Measurements from ENCODE around the gene MBIP. TPM values are rescaled to one million over a fixed set of nuclear protein-coding genes. Genes with fewer than 3 reads are reported as not detected.

MBIP gene
- total and polyA plus RNA-seq, 9 donors: 18.4 to 35.2 (median 25.3) TPM

DNA sequence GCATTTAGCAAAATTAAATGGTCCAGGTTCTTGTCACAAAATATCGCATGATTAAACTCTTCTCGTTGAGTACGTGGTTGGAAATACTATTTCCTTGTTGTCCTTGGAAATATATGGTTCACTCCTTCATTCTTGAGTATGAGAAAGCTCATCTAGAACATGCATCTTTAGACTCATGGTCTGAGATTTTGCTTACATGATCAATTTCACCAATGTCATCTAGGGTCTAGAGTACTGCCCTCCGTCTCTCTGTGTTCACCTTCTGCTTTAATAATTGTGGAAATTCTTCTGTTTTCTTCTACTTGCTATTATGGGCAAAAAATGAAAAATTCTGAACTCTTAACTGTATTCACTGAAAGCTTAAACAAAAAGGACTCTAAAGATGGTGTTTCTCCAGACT, 25.9 kb downstream of the MBIP start:
- no peaks in the 10 kb centered on the region for H3K9me3 ChIP-seq
- WGBS, 3 donors: 95 to 96% (median 96%) methylated on average over 4 of the region's 4 CpGs
- no peak overlapping the region for H3K27ac ChIP-seq
- no peak for TF ChIP-seq CTCF (IDR thresholded peaks at IDR 0.05)
- no peaks in the 10 kb centered on the region for H3K27me3 ChIP-seq
- DNase-seq: no peak
- H3K4me3 ChIP-seq: no peak overlapping the region
- no peaks in the 10 kb centered on the region for H3K4me1 ChIP-seq (ENCODE audit: insufficient read depth)
- H3K36me3 ChIP-seq: no peaks in the 10 kb centered on the region
- intact Hi-C loops (cut with DNase I): no loop called here

- 0 to 33% (median 0%) methylated on average over 1 of the region's 1 CpG for WGBS, 3 donors
- Histone ChIP-seq H3K9me3 (no peaks in the 10 kb centered on the region), H3K27me3 (no peaks in the 10 kb centered on the region), H3K27ac (no peak overlapping the region), H3K36me3 (no peaks in the 10 kb centered on the region), H3K4me1 (ENCODE audit: insufficient read depth) (no peaks in the 10 kb centered on the region), H3K4me3 (no peak overlapping the region)
- intact Hi-C loops (cut with DNase I): no loop called here
- TF ChIP-seq CTCF (IDR thresholded peaks at IDR 0.05) (no peak), EP300 (IDR thresholded peaks at IDR 0.05) (no peak), POLR2A (IDR thresholded peaks at IDR 0.05) (no peak)
- DNase-seq: no peak
These were observed 26.6 kb downstream of the MBIP start for GRCh38 chr14:36293824-36294223.

DNA sequence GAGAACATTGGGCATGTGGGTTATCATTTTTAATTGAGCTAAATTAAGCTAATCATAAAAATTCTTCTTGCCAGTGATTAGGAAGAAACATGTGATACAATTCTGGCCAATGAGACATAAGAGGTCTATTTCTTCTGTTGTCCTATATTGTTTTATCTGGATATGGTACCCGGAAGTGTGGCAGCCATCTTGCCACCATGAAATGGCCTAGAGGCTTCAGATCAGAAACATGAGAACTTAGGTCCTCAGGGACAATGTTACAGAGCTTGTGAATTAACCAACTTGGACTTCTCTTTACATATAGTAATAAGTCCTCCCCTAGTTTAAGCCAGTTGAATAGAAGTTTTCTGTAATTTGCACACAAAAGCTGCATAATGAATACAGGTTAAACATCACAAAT, 30.5 kb downstream of the MBIP start:
- 86 to 93% (median 92%) methylated on average over 1 of the region's 1 CpG for WGBS, 3 donors
- no peak overlapping the region for H3K4me3 ChIP-seq
- TF ChIP-seq POLR2A (IDR thresholded peaks at IDR 0.05): no peak
- no peaks in the 10 kb centered on the region for H3K4me1 ChIP-seq (ENCODE audit: insufficient read depth)
- H3K36me3 ChIP-seq: no peaks in the 10 kb centered on the region
- H3K9me3 ChIP-seq: no peaks in the 10 kb centered on the region
- no peaks in the 10 kb centered on the region for H3K27me3 ChIP-seq
- DNase-seq: no peak
- intact Hi-C loops (cut with DNase I): no loop called here
- no peak overlapping the region for H3K27ac ChIP-seq

- WGBS, 3 donors: 31 to 55% (median 33%) methylated on average over 3 of the region's 3 CpGs
- Histone ChIP-seq H3K27ac (no peak overlapping the region), H3K27me3 (no peaks in the 10 kb centered on the region), H3K36me3 (no peaks in the 10 kb centered on the region), H3K4me3 (no peak overlapping the region), H3K9me3 (no peaks in the 10 kb centered on the region), H3K4me1 (ENCODE audit: insufficient read depth) (no peaks in the 10 kb centered on the region)
- no peak for DNase-seq
- no peak for TF ChIP-seq EP300 (IDR thresholded peaks at IDR 0.05)
- TF ChIP-seq CTCF (IDR thresholded peaks at IDR 0.05): no peak
- TF ChIP-seq POLR2A (IDR thresholded peaks at IDR 0.05): no peak
- intact Hi-C loops (cut with DNase I): no loop called here
These were observed 31.9 kb downstream of the MBIP start for GRCh38 chr14:36288496-36288895.

GRCh38 chr14:36284971-36285595, 35.4 kb downstream of the MBIP start:
- no peaks in the 10 kb centered on the region for H3K9me3 ChIP-seq
- DNase-seq: no peak
- WGBS, 3 donors: 83 to 93% (median 86%) methylated on average over 4 of the region's 4 CpGs
- no peaks in the 10 kb centered on the region for H3K36me3 ChIP-seq
- no peak overlapping the region for H3K4me3 ChIP-seq
- intact Hi-C loops (cut with DNase I): no loop called here
- H3K4me1 ChIP-seq (ENCODE audit: insufficient read depth): no peaks in the 10 kb centered on the region
- no peak overlapping the region for H3K27ac ChIP-seq
- no peaks in the 10 kb centered on the region for H3K27me3 ChIP-seq
- TF ChIP-seq POLR2A (IDR thresholded peaks at IDR 0.05) (no peak), CTCF (IDR thresholded peaks at IDR 0.05) (no peak), EP300 (IDR thresholded peaks at IDR 0.05) (no peak)

Data from ovary (tissue), 9 donors.